Keratinocyte (primary cell): ENCODE data around the gene ZNF232.
"Not testable (repeated sequence)": the region's sequence is repeated elsewhere in the genome, so short reads cannot be mapped to it uniquely, and the experiment has no call there.

Experiments used
- EZH2 ChIP-seq: IDR thresholded peaks from one replicate; pipeline ENCODE4 v1.6.1; 2012; ENCODE audit warnings: inconsistent platforms, mild to moderate bottlenecking, low read length, moderate library complexity
- TF ChIP-seq, protein P1 (sequence below), 3 experiments: IDR thresholded peaks in 1 of 3; conservative IDR thresholded peaks in 1 of 3; optimal IDR thresholded peaks in 1 of 3; 2 replicates in 2 of 3; 3 replicates in 1 of 3; pipeline versions ENCODE3 to v1.5.1; 2011; ENCODE audit warnings: low read length in 3 of 3, mild to moderate bottlenecking in 3 of 3, moderate library complexity in 2 of 3, control low read depth in 1 of 3, inconsistent platforms in 1 of 3; ENCODE audit not compliant: insufficient read depth in 2 of 3; ENCODE audit errors: extremely low read depth in 1 of 3

DNA sequence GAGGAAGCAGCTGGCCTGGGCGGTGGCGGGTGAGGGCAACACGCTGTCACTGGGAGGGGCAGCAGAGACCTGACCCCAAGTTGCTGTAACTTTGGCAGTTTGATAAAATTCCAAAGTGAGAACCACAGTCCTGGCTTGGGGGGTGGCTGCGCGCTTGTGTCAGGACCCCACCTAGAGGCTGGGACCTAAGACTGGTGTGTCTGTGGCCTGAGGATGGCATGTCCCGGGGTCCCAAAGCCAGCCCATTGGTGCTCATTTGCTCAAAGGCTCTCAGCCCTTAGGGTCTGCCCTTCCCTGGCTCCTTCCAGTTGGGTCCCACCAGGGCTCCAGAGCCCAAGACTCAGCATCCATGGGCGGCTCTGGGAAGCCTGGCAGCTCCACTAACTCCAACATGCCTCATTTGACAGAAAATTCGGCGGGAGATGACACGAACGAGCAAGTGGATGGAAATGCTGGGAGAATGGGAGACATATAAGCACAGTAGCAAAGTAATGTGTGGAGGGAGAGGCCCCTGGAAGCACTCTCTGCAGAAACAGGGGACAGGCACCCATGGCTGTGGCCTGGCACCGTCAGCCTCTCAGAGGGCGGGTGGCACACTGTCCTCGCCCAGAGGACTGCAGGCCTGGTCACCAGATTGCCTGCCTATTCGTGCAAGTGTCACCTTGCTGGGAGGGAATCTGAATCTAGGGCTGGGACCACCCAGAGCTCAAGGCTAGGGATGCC, 21.0 kb upstream of the ZNF232 start:
- TF ChIP-seq, protein P1, sequence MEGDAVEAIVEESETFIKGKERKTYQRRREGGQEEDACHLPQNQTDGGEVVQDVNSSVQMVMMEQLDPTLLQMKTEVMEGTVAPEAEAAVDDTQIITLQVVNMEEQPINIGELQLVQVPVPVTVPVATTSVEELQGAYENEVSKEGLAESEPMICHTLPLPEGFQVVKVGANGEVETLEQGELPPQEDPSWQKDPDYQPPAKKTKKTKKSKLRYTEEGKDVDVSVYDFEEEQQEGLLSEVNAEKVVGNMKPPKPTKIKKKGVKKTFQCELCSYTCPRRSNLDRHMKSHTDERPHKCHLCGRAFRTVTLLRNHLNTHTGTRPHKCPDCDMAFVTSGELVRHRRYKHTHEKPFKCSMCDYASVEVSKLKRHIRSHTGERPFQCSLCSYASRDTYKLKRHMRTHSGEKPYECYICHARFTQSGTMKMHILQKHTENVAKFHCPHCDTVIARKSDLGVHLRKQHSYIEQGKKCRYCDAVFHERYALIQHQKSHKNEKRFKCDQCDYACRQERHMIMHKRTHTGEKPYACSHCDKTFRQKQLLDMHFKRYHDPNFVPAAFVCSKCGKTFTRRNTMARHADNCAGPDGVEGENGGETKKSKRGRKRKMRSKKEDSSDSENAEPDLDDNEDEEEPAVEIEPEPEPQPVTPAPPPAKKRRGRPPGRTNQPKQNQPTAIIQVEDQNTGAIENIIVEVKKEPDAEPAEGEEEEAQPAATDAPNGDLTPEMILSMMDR (optimal IDR thresholded peaks at IDR 0.05 in 1 of 3, IDR thresholded peaks at IDR 0.05 in 1 of 3, conservative IDR thresholded peaks at IDR 0.05 in 1 of 3; ENCODE audit: extremely low read depth in 1 of 3, insufficient read depth in 2 of 3, low read length in 3 of 3): not testable (repeated sequence)
- not testable (repeated sequence) for TF ChIP-seq EZH2
